ENCODE measurements around the gene KAT6B. TPM values are rescaled to one million over a fixed set of nuclear protein-coding genes. Genes with fewer than 3 reads are reported as not detected.
A peak's percentile ranks its signal among the peaks of the same experiment; 100 is the strongest.

KAT6B gene
- total and polyA plus RNA-seq, 7 donors, result 2.1 to 21.3 (median 16.9) TPM

- no peaks in the 10 kb centered on the region for H3K27me3 ChIP-seq (ENCODE audit: insufficient read depth in 3 of 3, low read length in 2 of 3)
- 74 to 92% (median 82%) methylated on average over 5 of the region's 5 CpGs for WGBS, 3 donors
- peak in 2 of 4 donors; percentile 10 to 33 for ATAC-seq
- H3K9me3 ChIP-seq, result no peaks in the 10 kb centered on the region
- TF ChIP-seq, protein P1, sequence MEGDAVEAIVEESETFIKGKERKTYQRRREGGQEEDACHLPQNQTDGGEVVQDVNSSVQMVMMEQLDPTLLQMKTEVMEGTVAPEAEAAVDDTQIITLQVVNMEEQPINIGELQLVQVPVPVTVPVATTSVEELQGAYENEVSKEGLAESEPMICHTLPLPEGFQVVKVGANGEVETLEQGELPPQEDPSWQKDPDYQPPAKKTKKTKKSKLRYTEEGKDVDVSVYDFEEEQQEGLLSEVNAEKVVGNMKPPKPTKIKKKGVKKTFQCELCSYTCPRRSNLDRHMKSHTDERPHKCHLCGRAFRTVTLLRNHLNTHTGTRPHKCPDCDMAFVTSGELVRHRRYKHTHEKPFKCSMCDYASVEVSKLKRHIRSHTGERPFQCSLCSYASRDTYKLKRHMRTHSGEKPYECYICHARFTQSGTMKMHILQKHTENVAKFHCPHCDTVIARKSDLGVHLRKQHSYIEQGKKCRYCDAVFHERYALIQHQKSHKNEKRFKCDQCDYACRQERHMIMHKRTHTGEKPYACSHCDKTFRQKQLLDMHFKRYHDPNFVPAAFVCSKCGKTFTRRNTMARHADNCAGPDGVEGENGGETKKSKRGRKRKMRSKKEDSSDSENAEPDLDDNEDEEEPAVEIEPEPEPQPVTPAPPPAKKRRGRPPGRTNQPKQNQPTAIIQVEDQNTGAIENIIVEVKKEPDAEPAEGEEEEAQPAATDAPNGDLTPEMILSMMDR (IDR thresholded peaks at IDR 0.05), result no peak
- DNase-seq, result no peak
- H3K4me1 ChIP-seq, result peaks cover 21% of the 10 kb centered on the region
- intact Hi-C loops (cut with DNase I), result no loop called here
- no peak overlapping the region for H3K4me3 ChIP-seq
- H3K27ac ChIP-seq, result peak overlapping the region; percentile 46
- peaks cover 0 to 23% of the 10 kb centered on the region in 2 donors for H3K36me3 ChIP-seq (ENCODE audit: insufficient read depth in 1 of 2, low read depth in 1 of 2)
These were observed 175.4 kb downstream of the KAT6B start for GRCh38 chr10:75001715-75002350.

DNA sequence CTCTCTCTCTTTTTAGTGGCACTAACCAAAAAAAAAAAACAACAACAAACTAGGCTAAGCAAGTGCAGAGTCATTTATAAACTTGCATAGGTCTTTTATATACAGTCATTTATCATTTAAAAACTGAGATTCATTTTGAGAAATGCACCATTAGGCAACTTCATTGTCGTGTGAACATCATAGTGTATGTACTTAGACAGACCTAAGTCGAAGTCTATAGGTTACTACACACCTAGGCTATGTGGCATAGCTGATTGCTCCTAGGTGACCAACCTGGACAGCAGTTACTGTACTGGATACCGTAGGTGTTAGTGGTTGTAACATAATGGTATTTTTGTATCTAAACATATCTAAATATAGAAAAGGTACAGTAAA is 175.9 kb downstream of the KAT6B start:
- Histone ChIP-seq H3K27ac (peak overlapping the region; percentile 46), H3K4me3 (no peak overlapping the region), H3K9me3 (no peaks in the 10 kb centered on the region), H3K36me3 (ENCODE audit: insufficient read depth in 1 of 2, low read depth in 1 of 2) (peaks cover 0 to 18% of the 10 kb centered on the region in 2 donors), H3K27me3 (ENCODE audit: insufficient read depth in 3 of 3, low read length in 2 of 3) (no peaks in the 10 kb centered on the region), H3K4me1 (peaks cover 21% of the 10 kb centered on the region)
- TF ChIP-seq, protein P1 (IDR thresholded peaks at IDR 0.05), result no peak
- DNase-seq, result no peak
- intact Hi-C loops (cut with DNase I), result no loop called here
- ATAC-seq, result no peak
- WGBS, 3 donors, result 84 to 94% (median 91%) methylated on average over 3 of the region's 3 CpGs

DNA sequence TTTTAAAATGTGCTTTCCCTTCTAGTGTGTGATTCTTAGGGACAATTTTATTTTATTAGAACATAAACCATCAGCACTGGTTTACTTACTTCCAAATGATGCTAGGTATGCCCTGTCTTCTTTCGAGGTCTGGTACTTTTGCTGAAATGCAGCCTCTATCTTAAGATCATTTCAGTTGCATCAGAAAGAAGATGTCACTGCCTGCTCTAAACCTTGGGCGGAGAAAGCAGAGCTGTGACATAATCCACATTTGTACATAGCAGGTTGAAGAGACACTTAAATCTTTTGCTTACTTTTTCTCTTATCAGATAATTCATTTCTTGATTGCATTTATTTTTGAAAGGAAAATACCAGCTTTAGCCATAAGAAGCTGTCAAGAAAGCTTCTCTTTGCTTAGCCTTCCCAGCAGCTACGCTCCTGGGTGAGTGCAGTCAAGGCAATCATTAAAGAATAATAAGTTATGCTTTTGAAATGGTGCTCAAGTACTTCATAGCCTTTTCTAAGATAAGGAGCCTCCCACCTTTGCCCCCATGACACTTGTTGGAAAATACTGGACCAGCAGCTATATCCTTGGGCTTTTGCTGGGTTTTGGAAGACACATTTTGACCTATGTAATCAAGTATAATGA is 176.7 kb downstream of the KAT6B start:
- ATAC-seq (no peak), DNase-seq (no peak)
- intact Hi-C loops (cut with DNase I), result no loop called here
- 97 to 98% (median 98%) methylated on average over 3 of the region's 3 CpGs for WGBS, 3 donors
- Histone ChIP-seq H3K4me3 (no peak overlapping the region), H3K27ac (no peak overlapping the region), H3K4me1 (peaks cover 21% of the 10 kb centered on the region), H3K36me3 (ENCODE audit: insufficient read depth in 1 of 2, low read depth in 1 of 2) (peaks cover 0 to 17% of the 10 kb centered on the region in 2 donors), H3K9me3 (no peaks in the 10 kb centered on the region), H3K27me3 (ENCODE audit: insufficient read depth in 3 of 3, low read length in 2 of 3) (no peaks in the 10 kb centered on the region)
- TF ChIP-seq, protein P1 (IDR thresholded peaks at IDR 0.05), result no peak

DNA sequence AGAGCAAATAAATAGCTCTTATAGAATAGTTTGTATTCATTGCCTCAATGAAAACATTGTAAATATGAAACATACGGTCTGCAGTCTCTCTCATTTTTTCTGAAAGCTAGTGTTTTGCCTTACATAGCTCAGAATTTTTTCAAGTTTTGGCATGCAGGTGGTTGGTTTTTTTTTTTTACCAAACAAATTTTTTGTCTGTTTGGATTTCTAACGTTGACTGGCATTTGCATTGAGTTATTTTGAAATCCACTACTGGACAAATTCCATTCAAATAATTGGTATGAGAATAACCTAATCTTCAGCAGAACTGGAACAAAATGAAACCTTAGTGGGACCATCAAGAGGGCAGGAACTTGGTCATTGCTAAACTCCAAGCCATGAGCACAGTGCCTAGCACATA is 177.5 kb downstream of the KAT6B start:
- 58 to 72% (median 70%) methylated on average over 2 of the region's 2 CpGs for WGBS, 3 donors
- Histone ChIP-seq H3K4me3 (no peak overlapping the region), H3K4me1 (peaks cover 21% of the 10 kb centered on the region), H3K27me3 (ENCODE audit: insufficient read depth in 3 of 3, low read length in 2 of 3) (no peaks in the 10 kb centered on the region), H3K9me3 (no peaks in the 10 kb centered on the region), H3K36me3 (ENCODE audit: insufficient read depth in 1 of 2, low read depth in 1 of 2) (peaks cover 0 to 14% of the 10 kb centered on the region in 2 donors), H3K27ac (no peak overlapping the region)
- TF ChIP-seq, protein P1 (IDR thresholded peaks at IDR 0.05), result no peak
- intact Hi-C loops (cut with DNase I), result no loop called here
- DNase-seq (no peak), ATAC-seq (no peak)
